ENCODE measurements around the gene FAF1.

Gene FAF1

DNA sequence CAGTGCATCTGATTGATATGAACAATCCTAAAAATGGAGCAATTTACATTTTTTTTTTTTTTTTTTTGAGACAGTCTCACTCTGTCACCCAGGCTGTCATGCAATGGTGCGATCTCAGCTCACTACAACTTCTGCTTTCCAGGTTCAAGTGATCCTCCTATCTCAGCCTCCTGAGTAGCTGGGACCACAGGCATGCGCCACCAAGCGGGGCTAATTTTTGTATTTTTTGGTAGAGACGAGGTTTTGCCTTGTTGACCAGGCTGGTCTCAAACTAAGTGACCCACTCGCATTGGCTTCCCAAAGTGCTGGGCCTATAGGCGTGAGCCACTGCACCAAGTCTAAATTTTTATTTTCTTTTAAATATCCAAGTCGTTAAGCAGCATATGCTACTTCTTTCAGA lies 109.0 kb downstream of the FAF1 start:
- Histone ChIP-seq H3K9me3 (ENCODE audit: low read depth, low read length) (no peaks in the 10 kb centered on the region; the same call in none of the 2 replicates), H3K27ac (no peak overlapping the region), H3K4me3 (no peak overlapping the region), H3K36me3 (ENCODE audit: insufficient read depth, low read length) (0 out of 2 replicates have a peak, but pooled peaks cover 6% of the 10 kb centered on the region), H3K9ac (ENCODE audit: insufficient read length) (no peak overlapping the region)
- TF ChIP-seq FOXP2 (optimal IDR thresholded peaks at IDR 0.05; ENCODE audit: control extremely low read depth, extremely low read length, insufficient read depth) (no peak), POLR2AphosphoS5 (IDR thresholded peaks at IDR 0.05; ENCODE audit: borderline replicate concordance, low read depth, low read length) (no peak), EZH2 (IDR thresholded peaks at IDR 0.05) (no peak)
- no peak for DNase-seq (ENCODE audit: low read depth, low spot score)

DNA sequence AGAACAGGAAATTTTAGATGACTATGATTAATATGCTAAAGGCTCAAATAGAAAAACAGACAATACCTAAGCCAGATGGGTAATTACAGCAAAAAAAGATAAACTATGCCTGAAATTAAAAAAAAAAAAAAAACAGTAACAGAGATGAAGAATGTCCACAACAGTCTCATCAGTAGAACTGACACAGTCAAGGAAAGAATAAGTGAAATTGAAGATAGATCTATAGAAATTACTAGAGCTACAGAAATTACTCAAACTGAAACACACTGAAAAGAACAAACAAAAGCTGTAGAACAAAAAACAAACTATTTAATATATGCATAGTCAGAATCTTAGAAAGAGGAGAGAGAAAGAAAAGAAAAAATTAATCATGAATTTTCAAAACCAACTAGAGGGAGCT lies 112.8 kb downstream of the FAF1 start:
- Histone ChIP-seq H3K27ac (no peak overlapping the region), H3K9me3 (ENCODE audit: low read depth, low read length) (no peaks in the 10 kb centered on the region; the same call in none of the 2 replicates), H3K36me3 (ENCODE audit: insufficient read depth, low read length) (0 out of 2 replicates have a peak, but pooled peaks cover 6% of the 10 kb centered on the region), H3K4me3 (no peak overlapping the region), H3K9ac (ENCODE audit: insufficient read length) (no peak overlapping the region)
- DNase-seq (ENCODE audit: low read depth, low spot score): no peak
- TF ChIP-seq FOXP2 (optimal IDR thresholded peaks at IDR 0.05; ENCODE audit: control extremely low read depth, extremely low read length, insufficient read depth): no peak
- TF ChIP-seq POLR2AphosphoS5 (IDR thresholded peaks at IDR 0.05; ENCODE audit: borderline replicate concordance, low read depth, low read length): no peak
- TF ChIP-seq EZH2 (IDR thresholded peaks at IDR 0.05): no peak

GRCh38 chr1:50846224-50846839 lies 113.7 kb downstream of the FAF1 start:
- no peak overlapping the region for H3K9ac ChIP-seq (ENCODE audit: insufficient read length)
- H3K4me3 ChIP-seq: no peak overlapping the region
- TF ChIP-seq EZH2 (IDR thresholded peaks at IDR 0.05): no peak
- no peak for TF ChIP-seq FOXP2 (optimal IDR thresholded peaks at IDR 0.05; ENCODE audit: control extremely low read depth, extremely low read length, insufficient read depth)
- TF ChIP-seq POLR2AphosphoS5 (IDR thresholded peaks at IDR 0.05; ENCODE audit: borderline replicate concordance, low read depth, low read length): no peak
- no peaks in the 10 kb centered on the region; the same call in none of the 2 replicates for H3K9me3 ChIP-seq (ENCODE audit: low read depth, low read length)
- no peak for DNase-seq (ENCODE audit: low read depth, low spot score)
- 0 out of 2 replicates have a peak, but pooled peaks cover 6% of the 10 kb centered on the region for H3K36me3 ChIP-seq (ENCODE audit: insufficient read depth, low read length)
- no peak overlapping the region for H3K27ac ChIP-seq

- no peak for DNase-seq (ENCODE audit: low read depth, low spot score)
- H3K4me3 ChIP-seq: no peak overlapping the region
- peaks cover 5% of the 10 kb centered on the region for H3K9me3 ChIP-seq (ENCODE audit: low read depth, low read length)
- H3K36me3 ChIP-seq (ENCODE audit: insufficient read depth, low read length): no peaks in the 10 kb centered on the region
- TF ChIP-seq FOXP2 (optimal IDR thresholded peaks at IDR 0.05; ENCODE audit: control extremely low read depth, extremely low read length, insufficient read depth): no peak
- no peak for TF ChIP-seq POLR2AphosphoS5 (IDR thresholded peaks at IDR 0.05; ENCODE audit: borderline replicate concordance, low read depth, low read length)
- no peak for TF ChIP-seq EZH2 (IDR thresholded peaks at IDR 0.05)
- no peak overlapping the region for H3K9ac ChIP-seq (ENCODE audit: insufficient read length)
- no peak overlapping the region for H3K27ac ChIP-seq
Measured at GRCh38 chr1:50841791-50842387, 118.2 kb downstream of the FAF1 start.

DNA sequence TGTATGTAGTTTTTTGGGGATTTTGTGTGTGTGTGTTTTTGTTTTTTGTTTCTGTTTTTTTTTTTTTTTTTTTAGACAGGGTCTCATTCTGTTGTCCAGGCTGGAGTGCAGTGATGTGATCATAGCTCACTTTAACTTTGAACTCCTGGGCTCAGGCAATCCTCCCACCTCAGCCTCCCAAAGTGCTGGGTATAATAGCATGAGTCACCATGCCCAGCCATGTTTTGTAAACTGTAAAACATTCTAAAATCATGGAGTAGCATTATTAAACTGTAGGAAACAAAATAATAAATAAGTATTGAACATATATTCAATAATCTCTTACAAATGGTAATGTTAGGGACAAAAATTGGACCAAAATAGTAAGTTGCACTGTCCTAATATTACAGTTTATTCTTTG lies 124.0 kb downstream of the FAF1 start:
- TF ChIP-seq FOXP2 (optimal IDR thresholded peaks at IDR 0.05; ENCODE audit: control extremely low read depth, extremely low read length, insufficient read depth) (no peak), POLR2AphosphoS5 (IDR thresholded peaks at IDR 0.05; ENCODE audit: borderline replicate concordance, low read depth, low read length) (no peak), EZH2 (IDR thresholded peaks at IDR 0.05) (no peak)
- Histone ChIP-seq H3K4me3 (no peak overlapping the region), H3K9me3 (ENCODE audit: low read depth, low read length) (peaks cover 5% of the 10 kb centered on the region), H3K36me3 (ENCODE audit: insufficient read depth, low read length) (no peaks in the 10 kb centered on the region; the same call in 1 of the 2 replicates), H3K9ac (ENCODE audit: insufficient read length) (no peak overlapping the region), H3K27ac (no peak overlapping the region)
- no peak for DNase-seq (ENCODE audit: low read depth, low spot score)

GRCh38 chr1:50833216-50833615 lies 126.9 kb downstream of the FAF1 start:
- H3K9ac ChIP-seq (ENCODE audit: insufficient read length): no peak overlapping the region
- TF ChIP-seq FOXP2 (optimal IDR thresholded peaks at IDR 0.05; ENCODE audit: control extremely low read depth, extremely low read length, insufficient read depth) (no peak), EZH2 (IDR thresholded peaks at IDR 0.05) (no peak), POLR2AphosphoS5 (IDR thresholded peaks at IDR 0.05; ENCODE audit: borderline replicate concordance, low read depth, low read length) (no peak)
- H3K9me3 ChIP-seq (ENCODE audit: low read depth, low read length): no peaks in the 10 kb centered on the region
- no peak for DNase-seq (ENCODE audit: low read depth, low spot score)
- H3K4me3 ChIP-seq: no peak overlapping the region
- H3K27ac ChIP-seq: no peak overlapping the region
- no peaks in the 10 kb centered on the region; the same call in 1 of the 2 replicates for H3K36me3 ChIP-seq (ENCODE audit: insufficient read depth, low read length)

DNA sequence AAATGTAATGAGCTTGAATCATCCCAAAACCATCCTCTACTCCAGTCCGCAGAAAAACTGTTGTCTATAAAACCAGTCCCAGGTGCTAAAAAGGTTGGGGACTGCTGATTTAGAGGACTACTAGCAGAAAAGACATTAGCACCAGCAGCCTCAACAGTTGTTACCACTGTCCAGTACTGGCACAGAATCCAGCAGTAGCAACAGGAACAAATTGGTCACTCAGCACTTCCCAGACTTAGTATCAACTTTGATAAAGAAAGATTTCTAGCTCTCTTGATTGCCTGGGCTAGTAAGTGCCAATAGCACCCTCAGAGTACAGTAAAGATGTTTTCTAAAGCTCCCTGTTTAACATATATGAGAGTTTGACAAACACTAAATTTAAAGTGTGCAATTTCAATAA lies 127.9 kb downstream of the FAF1 start:
- no peak for TF ChIP-seq FOXP2 (optimal IDR thresholded peaks at IDR 0.05; ENCODE audit: control extremely low read depth, extremely low read length, insufficient read depth)
- no peak for TF ChIP-seq POLR2AphosphoS5 (IDR thresholded peaks at IDR 0.05; ENCODE audit: borderline replicate concordance, low read depth, low read length)
- no peak for TF ChIP-seq EZH2 (IDR thresholded peaks at IDR 0.05)
- no peak for DNase-seq (ENCODE audit: low read depth, low spot score)
- Histone ChIP-seq H3K9ac (ENCODE audit: insufficient read length) (no peak overlapping the region), H3K36me3 (ENCODE audit: insufficient read depth, low read length) (no peaks in the 10 kb centered on the region; the same call in 1 of the 2 replicates), H3K4me3 (no peak overlapping the region), H3K27ac (no peak overlapping the region), H3K9me3 (ENCODE audit: low read depth, low read length) (no peaks in the 10 kb centered on the region)

- no peak for TF ChIP-seq POLR2AphosphoS5 (IDR thresholded peaks at IDR 0.05; ENCODE audit: borderline replicate concordance, low read depth, low read length)
- DNase-seq (ENCODE audit: low read depth, low spot score): no peak
- Histone ChIP-seq H3K4me3 (no peak overlapping the region), H3K9me3 (ENCODE audit: low read depth, low read length) (no peaks in the 10 kb centered on the region), H3K36me3 (ENCODE audit: insufficient read depth, low read length) (no peaks in the 10 kb centered on the region; the same call in 1 of the 2 replicates), H3K9ac (ENCODE audit: insufficient read length) (no peak overlapping the region), H3K27ac (no peak overlapping the region)
Measured at GRCh38 chr1:50831300-50832061, 128.6 kb downstream of the FAF1 start.

All from SK-N-MC (cell line).